GM12878 (cell line): ENCODE data around the gene RASGRF2.
"Not testable (repeated sequence)": the region's sequence is repeated elsewhere in the genome, so short reads cannot be mapped to it uniquely, and the experiment has no call there.

ENCODE experiments used
- HDAC2 ChIP-seq: fragments of 200-600 bp; sonication (generic); IDR thresholded peaks from 2 replicates; pipeline ENCODE4 v1.6.1; 2017
- HDAC6 ChIP-seq: fragments of 200-600 bp; sonication (generic); IDR thresholded peaks from one replicate; pipeline ENCODE4 v1.8.0; 2017; ENCODE audit warnings: antibody characterized with exemption; ENCODE audit not compliant: unreplicated experiment
- KLF5 ChIP-seq: fragments of 450-650 bp; IDR thresholded peaks from 2 replicates; pipeline ENCODE4 v1.6.1; 2014; ENCODE audit warnings: mild to moderate bottlenecking; ENCODE audit not compliant: partially characterized antibody
- NR2C2 ChIP-seq: IDR thresholded peaks from 2 replicates; pipeline ENCODE4 v1.6.1; 2011; ENCODE audit warnings: borderline replicate concordance, low read depth; ENCODE audit not compliant: control insufficient read depth, insufficient read length
- PAX5 ChIP-seq: IDR thresholded peaks from 2 replicates; pipeline ENCODE4 v1.6.1; 2011; ENCODE audit warnings: low read depth, low read length, borderline replicate concordance
- POLR2A ChIP-seq: IDR thresholded peaks from 2 replicates; pipeline ENCODE4 v1.6.1; 2011; ENCODE audit warnings: low read depth, mild to moderate bottlenecking, low read length
- RUNX3 ChIP-seq: IDR thresholded peaks from 2 replicates; pipeline ENCODE4 v1.6.1; 2012; ENCODE audit warnings: low read length, inconsistent platforms
- SMAD1 ChIP-seq: fragments of 450-650 bp; IDR thresholded peaks from 2 replicates; pipeline ENCODE4 v1.6.1; 2018; ENCODE audit warnings: mild to moderate bottlenecking, low read depth; ENCODE audit not compliant: partially characterized antibody
- SRF ChIP-seq, 2 experiments: IDR thresholded peaks; 2 replicates each; pipeline ENCODE4 v1.6.1; 2011; ENCODE audit warnings: low read depth in 2 of 2, low read length in 2 of 2, mild to moderate bottlenecking in 1 of 2, moderate library complexity in 1 of 2
- USF2 ChIP-seq: IDR thresholded peaks from 2 replicates; pipeline ENCODE4 v1.6.1; 2011; ENCODE audit warnings: low read depth, low read length, improper control_type of control experiment, borderline replicate concordance
- ZZZ3 ChIP-seq: IDR thresholded peaks from 2 replicates; pipeline ENCODE4 v1.6.1; 2011; ENCODE audit warnings: low read depth; ENCODE audit not compliant: control insufficient read depth, insufficient read length
- TF ChIP-seq, protein P1 (sequence below), 3 experiments: IDR thresholded peaks in 2 of 3; conservative IDR thresholded peaks in 1 of 3; 2 replicates each; pipeline ENCODE4 v1.5.1; 2011; ENCODE audit warnings: low read depth in 3 of 3, low read length in 3 of 3, mild to moderate bottlenecking in 3 of 3, control low read depth in 2 of 3, moderate library complexity in 2 of 3, inconsistent platforms in 1 of 3, mixed read lengths in 1 of 3; ENCODE audit not compliant: control insufficient read depth in 2 of 3, insufficient read depth in 1 of 3; ENCODE audit errors: extremely low read depth in 1 of 3
- TF ChIP-seq, protein P2 (sequence below): fragments of 450-650 bp; IDR thresholded peaks from 2 replicates; pipeline ENCODE4 v1.6.1; 2017; ENCODE audit warnings: mild to moderate bottlenecking, low read depth, inconsistent platforms; ENCODE audit not compliant: poor library complexity, severe bottlenecking

DNA sequence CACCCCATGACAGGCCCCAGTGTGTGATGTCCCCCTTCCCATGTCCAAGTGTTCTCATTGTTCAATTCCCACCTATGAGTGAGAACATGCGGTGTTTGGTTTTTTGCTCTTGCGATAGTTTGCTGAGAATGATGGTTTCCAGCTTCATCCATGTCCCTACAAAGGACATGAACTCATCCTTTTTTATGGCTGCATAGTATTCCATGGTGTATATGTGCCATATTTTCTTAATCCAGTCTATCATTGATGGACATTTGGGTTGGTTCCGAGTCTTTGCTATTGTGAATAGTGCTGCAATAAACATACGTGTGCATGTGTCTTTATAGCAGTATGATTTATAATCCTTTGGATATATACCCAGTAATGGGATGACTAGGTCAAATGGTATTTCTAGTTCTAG lies 93.1 kb downstream of the RASGRF2 start:
- not testable (repeated sequence) for TF ChIP-seq ZZZ3; USF2; RUNX3; NR2C2; SRF (IDR thresholded peaks at IDR 0.05; ENCODE audit: low read depth in 2 of 2, low read length in 2 of 2); PAX5; HDAC2; HDAC6; KLF5; POLR2A; SMAD1
- TF ChIP-seq, protein P1, sequence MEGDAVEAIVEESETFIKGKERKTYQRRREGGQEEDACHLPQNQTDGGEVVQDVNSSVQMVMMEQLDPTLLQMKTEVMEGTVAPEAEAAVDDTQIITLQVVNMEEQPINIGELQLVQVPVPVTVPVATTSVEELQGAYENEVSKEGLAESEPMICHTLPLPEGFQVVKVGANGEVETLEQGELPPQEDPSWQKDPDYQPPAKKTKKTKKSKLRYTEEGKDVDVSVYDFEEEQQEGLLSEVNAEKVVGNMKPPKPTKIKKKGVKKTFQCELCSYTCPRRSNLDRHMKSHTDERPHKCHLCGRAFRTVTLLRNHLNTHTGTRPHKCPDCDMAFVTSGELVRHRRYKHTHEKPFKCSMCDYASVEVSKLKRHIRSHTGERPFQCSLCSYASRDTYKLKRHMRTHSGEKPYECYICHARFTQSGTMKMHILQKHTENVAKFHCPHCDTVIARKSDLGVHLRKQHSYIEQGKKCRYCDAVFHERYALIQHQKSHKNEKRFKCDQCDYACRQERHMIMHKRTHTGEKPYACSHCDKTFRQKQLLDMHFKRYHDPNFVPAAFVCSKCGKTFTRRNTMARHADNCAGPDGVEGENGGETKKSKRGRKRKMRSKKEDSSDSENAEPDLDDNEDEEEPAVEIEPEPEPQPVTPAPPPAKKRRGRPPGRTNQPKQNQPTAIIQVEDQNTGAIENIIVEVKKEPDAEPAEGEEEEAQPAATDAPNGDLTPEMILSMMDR (IDR thresholded peaks at IDR 0.05 in 2 of 3, conservative IDR thresholded peaks at IDR 0.05 in 1 of 3; ENCODE audit: control insufficient read depth in 2 of 3, extremely low read depth in 1 of 3, insufficient read depth in 1 of 3, low read depth in 3 of 3, low read length in 3 of 3): not testable (repeated sequence)
- TF ChIP-seq, protein P2, sequence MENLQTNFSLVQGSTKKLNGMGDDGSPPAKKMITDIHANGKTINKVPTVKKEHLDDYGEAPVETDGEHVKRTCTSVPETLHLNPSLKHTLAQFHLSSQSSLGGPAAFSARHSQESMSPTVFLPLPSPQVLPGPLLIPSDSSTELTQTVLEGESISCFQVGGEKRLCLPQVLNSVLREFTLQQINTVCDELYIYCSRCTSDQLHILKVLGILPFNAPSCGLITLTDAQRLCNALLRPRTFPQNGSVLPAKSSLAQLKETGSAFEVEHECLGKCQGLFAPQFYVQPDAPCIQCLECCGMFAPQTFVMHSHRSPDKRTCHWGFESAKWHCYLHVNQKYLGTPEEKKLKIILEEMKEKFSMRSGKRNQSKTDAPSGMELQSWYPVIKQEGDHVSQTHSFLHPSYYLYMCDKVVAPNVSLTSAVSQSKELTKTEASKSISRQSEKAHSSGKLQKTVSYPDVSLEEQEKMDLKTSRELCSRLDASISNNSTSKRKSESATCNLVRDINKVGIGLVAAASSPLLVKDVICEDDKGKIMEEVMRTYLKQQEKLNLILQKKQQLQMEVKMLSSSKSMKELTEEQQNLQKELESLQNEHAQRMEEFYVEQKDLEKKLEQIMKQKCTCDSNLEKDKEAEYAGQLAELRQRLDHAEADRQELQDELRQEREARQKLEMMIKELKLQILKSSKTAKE: not testable (repeated sequence)
